IMR-90 (cell line): ENCODE measurements around the gene DIRAS3. TPM values are rescaled to one million over a fixed set of nuclear protein-coding genes. Genes with fewer than 3 reads are reported as not detected.

ENCODE experiments used
- ATAC-seq: fragments of 200-7000 bp; cut with Tn5 transposase; 2 replicates; pipeline ENCODE4 v1.9.1; 2020; ENCODE audit warnings: low read depth, mild to moderate bottlenecking, moderate library complexity
- BruUV-seq: library from RNA; stranded (reverse); fragments of 400-500 nt; replicated peaks from 2 replicates; lab custom pipeline; 2021; lab: Mats Ljungman, UMichigan
- CTCF ChIA-PET: fragments of 300-600 bp; formaldehyde crosslinking; extraction: SDS; loops from one replicate; lab custom pipeline; 2021; ENCODE audit warnings: antibody characterized with exemption; lab: Yijun Ruan, JAX
- POLR2A ChIA-PET: fragments of 300-600 bp; sonication (Branson Sonifier 250); formaldehyde crosslinking; loops from one replicate; lab custom pipeline; 2022; ENCODE audit warnings: antibody characterized with exemption; ENCODE audit not compliant: unreplicated experiment; lab: Charles Lee
- DNase-seq: peaks from one replicate; pipeline ENCODE4 v3.0.0; 2013
- H2AFZ ChIP-seq: replicated peaks from 2 replicates; pipeline ENCODE3; 2013; ENCODE audit warnings: low read length, mild to moderate bottlenecking; ENCODE audit not compliant: poor library complexity
- H2AK5ac ChIP-seq: 2 replicates; pipeline ENCODE4 v1.6.1; 2013; ENCODE audit warnings: low read depth, low read length, inconsistent platforms
- H2AK9ac ChIP-seq: replicated peaks from 2 replicates; pipeline ENCODE3; 2013; ENCODE audit warnings: mild to moderate bottlenecking, low read depth, low read length, moderate library complexity; ENCODE audit not compliant: poor library complexity
- H2BK120ac ChIP-seq: 2 replicates; pipeline ENCODE4 v1.6.1; 2013; ENCODE audit warnings: low read depth, low read length, inconsistent platforms
- H2BK15ac ChIP-seq: 3 replicates; pipeline ENCODE4 v1.6.1; 2013; ENCODE audit warnings: low read depth, low read length, inconsistent platforms
- H2BK20ac ChIP-seq: 2 replicates; pipeline ENCODE4 v1.6.1; 2013; ENCODE audit warnings: low read depth, mild to moderate bottlenecking, inconsistent platforms, low read length, moderate library complexity
- H2BK5ac ChIP-seq: 2 replicates; pipeline ENCODE4 v1.6.1; 2013; ENCODE audit warnings: mild to moderate bottlenecking, low read depth, low read length, inconsistent platforms; ENCODE audit not compliant: poor library complexity, severe bottlenecking
- H3K14ac ChIP-seq: replicated peaks from 2 replicates; pipeline ENCODE4 v1.6.1; 2013; ENCODE audit warnings: low read depth, low read length, inconsistent platforms
- H3K18ac ChIP-seq: 2 replicates; pipeline ENCODE4 v1.6.1; 2013; ENCODE audit warnings: low read depth, low read length, control low read depth
- H3K23ac ChIP-seq: 2 replicates; pipeline ENCODE4 v1.6.1; 2013; ENCODE audit warnings: low read depth, low read length, inconsistent platforms
- H3K27ac ChIP-seq: 2 replicates; pipeline ENCODE4 v1.5.1; 2013; ENCODE audit warnings: mild to moderate bottlenecking, control low read depth, low read length; ENCODE audit not compliant: insufficient read depth
- H3K27me3 ChIP-seq: 2 replicates; pipeline ENCODE4 v1.6.1; 2013; ENCODE audit warnings: low read length; ENCODE audit not compliant: control insufficient read depth, insufficient read depth
- H3K36me3 ChIP-seq: 2 replicates; pipeline ENCODE4 v1.6.1; 2013; ENCODE audit warnings: low read length, mixed read lengths; ENCODE audit not compliant: control insufficient read depth, insufficient read depth
- H3K4ac ChIP-seq: 2 replicates; pipeline ENCODE4 v1.6.1; 2013; ENCODE audit warnings: low read depth, low read length, inconsistent platforms
- H3K4me1 ChIP-seq: 2 replicates; pipeline ENCODE4 v1.6.1; 2013; ENCODE audit warnings: low read length, mixed read lengths; ENCODE audit not compliant: control insufficient read depth, insufficient read depth
- H3K4me2 ChIP-seq: 2 replicates; pipeline ENCODE4 v1.6.1; 2013; ENCODE audit warnings: low read depth, mild to moderate bottlenecking, control low read depth, low read length, moderate library complexity
- H3K4me3 ChIP-seq: 2 replicates; pipeline ENCODE4 v1.5.1; 2013; ENCODE audit warnings: low read depth, mild to moderate bottlenecking, control low read depth, low read length, moderate library complexity; ENCODE audit not compliant: insufficient read depth
- H3K56ac ChIP-seq: 2 replicates; pipeline ENCODE4 v1.6.1; 2013; ENCODE audit warnings: low read length, inconsistent platforms; ENCODE audit not compliant: insufficient read depth; ENCODE audit errors: extremely low read depth
- H3K79me1 ChIP-seq, 2 experiments: 2 replicates each; pipeline ENCODE4 v1.6.1; 2013; ENCODE audit warnings: low read length in 2 of 2, inconsistent platforms in 1 of 2, low read depth in 1 of 2
- H3K9ac ChIP-seq: 2 replicates; pipeline ENCODE4 v1.6.1; 2013; ENCODE audit warnings: low read depth, low read length, control low read depth
- H3K9me1 ChIP-seq: 2 replicates; pipeline ENCODE4 v1.6.1; 2013; ENCODE audit warnings: low read length, inconsistent platforms; ENCODE audit not compliant: insufficient read depth
- H3K9me3 ChIP-seq: 2 replicates; pipeline ENCODE4 v1.6.1; 2013; ENCODE audit warnings: low read length; ENCODE audit not compliant: control insufficient read depth, insufficient read depth
- H4K20me1 ChIP-seq: 2 replicates; pipeline ENCODE4 v1.6.1; 2013; ENCODE audit warnings: low read length, inconsistent platforms; ENCODE audit not compliant: insufficient read depth
- H4K5ac ChIP-seq: 2 replicates; pipeline ENCODE4 v1.6.1; 2013; ENCODE audit warnings: mild to moderate bottlenecking, low read depth, low read length, control low read depth
- H4K8ac ChIP-seq, 2 experiments: 2 replicates each; pipeline ENCODE4 v1.6.1; 2013; ENCODE audit warnings: low read depth in 2 of 2, low read length in 2 of 2, control low read depth in 1 of 2, inconsistent platforms in 1 of 2
- H4K91ac ChIP-seq: 2 replicates; pipeline ENCODE4 v1.6.1; 2013; ENCODE audit warnings: low read depth, low read length, inconsistent platforms; ENCODE audit not compliant: insufficient read depth
- POLR2A ChIP-seq: IDR thresholded peaks from 2 replicates; pipeline ENCODE4 v1.6.1; 2012; ENCODE audit warnings: mild to moderate bottlenecking, low read depth, low read length
- WGBS, 2 experiments: methylation state at CpG; one replicate each; pipeline versions ENCODE4 v1.1.5 to v1.1.7; 2013; ENCODE audit warnings: missing lambda C conversion rate in 2 of 2; ENCODE audit not compliant: insufficient read length in 1 of 2; ENCODE audit errors: extremely low coverage in 2 of 2; 5-methylcytosine and 5-hydroxymethylcytosine counted together
- dilution Hi-C: fragments of 300-500 bp; cut with HindIII; formaldehyde crosslinking; loops from one replicate; pipeline ENCODE4 v1.14.3; 2018; ENCODE audit warnings: low sequenced_read_pairs; ENCODE audit not compliant: unreplicated experiment
- in situ Hi-C: fragments of 300-500 bp; cut with MboI; formaldehyde crosslinking; loops from 3 replicates; pipeline ENCODE4 v1.14.3; 2019; ENCODE audit warnings: low sequenced_read_pairs, inconsistent platforms, mixed read lengths
- intact Hi-C: fragments of 100-400 bp; cut with micrococcal nuclease; formaldehyde crosslinking; loops from 2 replicates; pipeline ENCODE4 v1.10.0; 2022
- polyA plus RNA-seq, 3 experiments: library from polyadenylated mRNA; depleted of rRNA; stranded (reverse); fragments of >200 nt; gene quantifications; 2 replicates each; pipeline ENCODE4 v1.2.3, GENCODE V29; 2012; ENCODE audit warnings: low replicate concordance in 1 of 3
- total RNA-seq: library from RNA; depleted of rRNA; stranded (reverse); fragments of >200 nt; gene quantifications from 2 replicates; pipeline ENCODE4 v1.2.3, GENCODE V29; 2012

DIRAS3 gene
- total and polyA plus RNA-seq, 2 of the 4 experiments (the other 2 are of a cell fraction) = 8.6 to 14.6 TPM

DNA sequence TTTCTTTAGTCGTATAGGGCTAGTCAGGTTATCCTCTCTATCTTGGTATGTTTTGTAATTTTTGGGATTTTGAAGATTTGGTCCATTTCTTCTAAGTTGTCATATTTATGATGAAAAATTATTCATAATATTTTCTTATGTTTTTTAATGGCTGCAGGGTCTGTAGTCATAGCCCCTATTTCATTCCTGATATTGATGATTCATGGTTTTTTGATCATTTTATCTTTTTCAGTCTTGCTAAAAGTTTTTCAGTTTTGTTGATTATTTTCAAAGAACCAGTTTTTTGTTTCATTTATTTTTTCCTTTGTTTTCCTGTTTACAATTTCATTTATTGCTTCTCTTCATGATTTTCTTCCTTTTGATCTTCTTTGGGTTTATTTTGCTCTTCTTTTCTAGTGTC is 50.2 kb downstream of the DIRAS3 start:
- Histone ChIP-seq H3K9me1 (no peaks in the 10 kb centered on the region), H3K14ac (no peak overlapping the region), H3K23ac (no peak overlapping the region), H2AK9ac (no peak overlapping the region), H2AFZ (no peak overlapping the region), H3K18ac (no peak overlapping the region), H4K5ac (no peak overlapping the region), H3K4me3 (no peak overlapping the region), H3K4me2 (no peak overlapping the region), H2BK20ac (no peak overlapping the region), H3K27ac (no peak overlapping the region), H4K8ac (no peak overlapping the region), H3K27me3 (no peaks in the 10 kb centered on the region), H2BK15ac (no peak overlapping the region), H4K91ac (no peak overlapping the region), H3K36me3 (no peaks in the 10 kb centered on the region), H4K20me1 (no peaks in the 10 kb centered on the region), H3K9ac (no peak overlapping the region), H3K4me1 (no peaks in the 10 kb centered on the region), H3K56ac (no peak overlapping the region), H3K79me1 (no peaks in the 10 kb centered on the region), H2BK120ac (no peak overlapping the region), H3K9me3 (peaks cover 4% of the 10 kb centered on the region; the same call in 1 of the 2 replicates), H2AK5ac (no peak overlapping the region), H2BK5ac (no peak overlapping the region), H3K4ac (no peak overlapping the region)
- DNase-seq (no peak), ATAC-seq (no peak)
- in situ Hi-C loops = loop anchor here (10.0 kb wide), 1 partner anchor 145 kb away; no protein-coding TSS in a partner anchor
- no CpG with 5 or more reads among the region's 1 CpG for WGBS, 2 experiments
- ChIA-PET POLR2A (no interaction called here), CTCF (no interaction called here)
- no peak for TF ChIP-seq POLR2A
- dilution Hi-C loops = no loop called here
- intact Hi-C loops = no loop called here
- no TSS peak for BruUV-seq
